NB4 (cell line): Measurements from ENCODE around the gene GPC3.

Experiments
- POLR2A ChIP-seq: IDR thresholded peaks from 2 replicates; pipeline ENCODE4 v1.6.1; 2011; ENCODE audit warnings: mild to moderate bottlenecking; ENCODE audit not compliant: insufficient read length; ENCODE audit errors: extremely low read depth
- TF ChIP-seq, protein P1 (sequence below): IDR thresholded peaks from one replicate; pipeline ENCODE4 v1.5.1; 2012; ENCODE audit warnings: low read depth, low read length

GRCh38 chrX:133939655-133940302 lies 45.6 kb downstream of the GPC3 start:
- TF ChIP-seq POLR2A = no peak
- TF ChIP-seq, protein P1, sequence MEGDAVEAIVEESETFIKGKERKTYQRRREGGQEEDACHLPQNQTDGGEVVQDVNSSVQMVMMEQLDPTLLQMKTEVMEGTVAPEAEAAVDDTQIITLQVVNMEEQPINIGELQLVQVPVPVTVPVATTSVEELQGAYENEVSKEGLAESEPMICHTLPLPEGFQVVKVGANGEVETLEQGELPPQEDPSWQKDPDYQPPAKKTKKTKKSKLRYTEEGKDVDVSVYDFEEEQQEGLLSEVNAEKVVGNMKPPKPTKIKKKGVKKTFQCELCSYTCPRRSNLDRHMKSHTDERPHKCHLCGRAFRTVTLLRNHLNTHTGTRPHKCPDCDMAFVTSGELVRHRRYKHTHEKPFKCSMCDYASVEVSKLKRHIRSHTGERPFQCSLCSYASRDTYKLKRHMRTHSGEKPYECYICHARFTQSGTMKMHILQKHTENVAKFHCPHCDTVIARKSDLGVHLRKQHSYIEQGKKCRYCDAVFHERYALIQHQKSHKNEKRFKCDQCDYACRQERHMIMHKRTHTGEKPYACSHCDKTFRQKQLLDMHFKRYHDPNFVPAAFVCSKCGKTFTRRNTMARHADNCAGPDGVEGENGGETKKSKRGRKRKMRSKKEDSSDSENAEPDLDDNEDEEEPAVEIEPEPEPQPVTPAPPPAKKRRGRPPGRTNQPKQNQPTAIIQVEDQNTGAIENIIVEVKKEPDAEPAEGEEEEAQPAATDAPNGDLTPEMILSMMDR = no peak
